ENCODE measurements around the gene ALG12.

- peak; percentile 97 for TF ChIP-seq CTCF (IDR thresholded peaks at IDR 0.05; ENCODE audit: low read length)
- no peak for TF ChIP-seq EZH2 (IDR thresholded peaks at IDR 0.05; ENCODE audit: borderline replicate concordance, low read length)
Observed at GRCh38 chr22:49923445-49923844, 5.2 kb upstream of the ALG12 start.
